Measurements from ENCODE around the gene NFE2L3. TPM values are rescaled to one million over a fixed set of nuclear protein-coding genes. Genes with fewer than 3 reads are reported as not detected.

Gene NFE2L3
- total RNA-seq, 5 donors from 2014 or later (not counting 1 experiment from before 2014, with no cell fraction given) = 1.8 to 6.2 (median 5.1) TPM

Other genes starting within 250 kb of the NFE2L3 start
- gene HNRNPA2B1, start 48.5 kb downstream of the NFE2L3 start, total RNA-seq = 100 to 1,000 TPM; 388 to 478 (median 411) TPM
- gene CBX3, start 49.5 kb downstream of the NFE2L3 start, total RNA-seq = 100 to 1,000 TPM; 106 to 155 (median 148) TPM
- gene SNX10, start 139.7 kb downstream of the NFE2L3 start, total RNA-seq = 1 to 10 TPM; 5.7 to 8.8 (median 7.8) TPM